IMR-90 (cell line): ENCODE measurements around the gene CD28.

Experiments used
- MAZ ChIP-seq: IDR thresholded peaks from 2 replicates; pipeline ENCODE4 v1.6.1; 2012; ENCODE audit warnings: low read depth, mild to moderate bottlenecking, low read length, improper control_type of control experiment, moderate library complexity, borderline replicate concordance
- POLR2A ChIP-seq: IDR thresholded peaks from 2 replicates; pipeline ENCODE4 v1.6.1; 2012; ENCODE audit warnings: mild to moderate bottlenecking, low read depth, low read length
- RFX5 ChIP-seq: IDR thresholded peaks from 2 replicates; pipeline ENCODE4 v1.8.0; 2012; ENCODE audit warnings: low read depth, mild to moderate bottlenecking, low read length, moderate library complexity
- TF ChIP-seq, protein P1 (sequence below): conservative IDR thresholded peaks from 2 replicates; pipeline ENCODE4 v1.5.1; 2012; ENCODE audit warnings: mild to moderate bottlenecking, low read depth, low read length, improper control_type of control experiment

DNA sequence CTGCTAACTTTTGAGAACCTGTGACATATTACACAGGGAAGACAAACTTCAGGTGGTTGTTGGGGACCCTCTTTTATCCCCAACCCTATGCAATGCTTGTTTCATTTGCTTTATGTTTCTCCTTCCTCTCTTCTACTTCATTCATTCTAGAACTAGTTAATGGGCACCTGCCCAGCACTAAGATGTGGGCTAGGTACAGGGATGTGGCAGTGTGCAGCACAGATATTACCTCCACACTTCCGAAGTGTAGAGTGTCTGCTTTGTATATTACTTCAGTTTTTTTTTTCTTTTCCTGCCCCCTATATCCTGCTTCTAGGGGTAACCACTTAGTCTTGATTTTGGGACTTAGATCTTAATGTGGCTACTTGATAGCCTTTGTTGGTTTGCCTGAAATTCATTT, 35.1 kb downstream of the CD28 start:
- TF ChIP-seq MAZ (no peak), RFX5 (no peak), POLR2A (no peak)
- TF ChIP-seq, protein P1, sequence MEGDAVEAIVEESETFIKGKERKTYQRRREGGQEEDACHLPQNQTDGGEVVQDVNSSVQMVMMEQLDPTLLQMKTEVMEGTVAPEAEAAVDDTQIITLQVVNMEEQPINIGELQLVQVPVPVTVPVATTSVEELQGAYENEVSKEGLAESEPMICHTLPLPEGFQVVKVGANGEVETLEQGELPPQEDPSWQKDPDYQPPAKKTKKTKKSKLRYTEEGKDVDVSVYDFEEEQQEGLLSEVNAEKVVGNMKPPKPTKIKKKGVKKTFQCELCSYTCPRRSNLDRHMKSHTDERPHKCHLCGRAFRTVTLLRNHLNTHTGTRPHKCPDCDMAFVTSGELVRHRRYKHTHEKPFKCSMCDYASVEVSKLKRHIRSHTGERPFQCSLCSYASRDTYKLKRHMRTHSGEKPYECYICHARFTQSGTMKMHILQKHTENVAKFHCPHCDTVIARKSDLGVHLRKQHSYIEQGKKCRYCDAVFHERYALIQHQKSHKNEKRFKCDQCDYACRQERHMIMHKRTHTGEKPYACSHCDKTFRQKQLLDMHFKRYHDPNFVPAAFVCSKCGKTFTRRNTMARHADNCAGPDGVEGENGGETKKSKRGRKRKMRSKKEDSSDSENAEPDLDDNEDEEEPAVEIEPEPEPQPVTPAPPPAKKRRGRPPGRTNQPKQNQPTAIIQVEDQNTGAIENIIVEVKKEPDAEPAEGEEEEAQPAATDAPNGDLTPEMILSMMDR = no peak
